ENCODE data around the gene COL7A1. TPM values are rescaled to one million over a fixed set of nuclear protein-coding genes. Genes with fewer than 3 reads are reported as not detected.

The COL7A1 gene
- total and polyA plus RNA-seq, 8 donors, result 7.2 to 13.2 (median 9.4) TPM

- H3K9me3 ChIP-seq, result no peaks in the 10 kb centered on the region
- no peaks in the 10 kb centered on the region for H3K36me3 ChIP-seq
- no peaks in the 10 kb centered on the region for H3K27me3 ChIP-seq
- intact Hi-C loops (cut with DNase I), result no loop called here
- H3K4me1 ChIP-seq, result no peaks in the 10 kb centered on the region
- no peak for DNase-seq
- H3K27ac ChIP-seq, result no peak overlapping the region
- no peak for TF ChIP-seq CTCF (IDR thresholded peaks at IDR 0.05)
- no peak for ATAC-seq
- H3K4me3 ChIP-seq, result no peak overlapping the region
Measured at GRCh38 chr3:48573973-48574585, 21.1 kb downstream of the COL7A1 start.

- intact Hi-C loops (cut with DNase I), result no loop called here
- no peak for ATAC-seq
Measured at GRCh38 chr3:48572517-48572916, 22.6 kb downstream of the COL7A1 start.

GRCh38 chr3:48571938-48572337, 23.2 kb downstream of the COL7A1 start:
- Histone ChIP-seq H3K27ac (no peak overlapping the region), H3K36me3 (no peaks in the 10 kb centered on the region), H3K27me3 (no peaks in the 10 kb centered on the region), H3K9me3 (no peaks in the 10 kb centered on the region), H3K4me1 (no peaks in the 10 kb centered on the region), H3K4me3 (no peak overlapping the region)
- intact Hi-C loops (cut with DNase I), result no loop called here
- DNase-seq (peak in 1 of 4 donors; percentile 64), ATAC-seq (no peak)
- no peak for TF ChIP-seq CTCF (IDR thresholded peaks at IDR 0.05)

More at GRCh38 chr3:48572517-48572916, 22.6 kb downstream of the COL7A1 start:
- Histone ChIP-seq H3K4me3 (no peak overlapping the region), H3K4me1 (no peaks in the 10 kb centered on the region), H3K27ac (no peak overlapping the region), H3K36me3 (no peaks in the 10 kb centered on the region), H3K27me3 (no peaks in the 10 kb centered on the region), H3K9me3 (no peaks in the 10 kb centered on the region)
- peak in 1 of 4 donors; percentile 60 for DNase-seq
- TF ChIP-seq CTCF (IDR thresholded peaks at IDR 0.05), result no peak

- no peaks in the 10 kb centered on the region for H3K36me3 ChIP-seq
- ATAC-seq (no peak), DNase-seq (peak in 1 of 4 donors; percentile 55)
- H3K9me3 ChIP-seq, result no peaks in the 10 kb centered on the region
- no peak overlapping the region for H3K4me3 ChIP-seq
- no peaks in the 10 kb centered on the region for H3K27me3 ChIP-seq
- peaks cover 0 to 16% of the 10 kb centered on the region in 2 donors for H3K4me1 ChIP-seq
- H3K27ac ChIP-seq, result no peak overlapping the region
- intact Hi-C loops (cut with DNase I), result no loop called here
- TF ChIP-seq CTCF (IDR thresholded peaks at IDR 0.05), result no peak
Measured at GRCh38 chr3:48569808-48570450, 25.2 kb downstream of the COL7A1 start.

- H3K9me3 ChIP-seq, result no peaks in the 10 kb centered on the region
- H3K27me3 ChIP-seq, result no peaks in the 10 kb centered on the region
- no peak for ATAC-seq
- H3K4me3 ChIP-seq, result no peak overlapping the region
- H3K27ac ChIP-seq, result no peak overlapping the region
- no peak for TF ChIP-seq CTCF (IDR thresholded peaks at IDR 0.05)
- intact Hi-C loops (cut with DNase I), result no loop called here
- H3K4me1 ChIP-seq, result peaks cover 0 to 21% of the 10 kb centered on the region in 2 donors
- DNase-seq, result no peak
- H3K36me3 ChIP-seq, result no peaks in the 10 kb centered on the region
Measured at GRCh38 chr3:48569400-48569799, 25.7 kb downstream of the COL7A1 start.

Data from left lung (tissue), 10 donors.